Activated naive CD4-positive, alpha-beta T cell treated with anti-CD3 and anti-CD28 coated beads, Interleukin-2, amount 50 U/mL, for 24 hours (primary cell): Measurements from ENCODE around the gene CBLC.
"Not testable (repeated sequence)": the region's sequence is repeated elsewhere in the genome, so short reads cannot be mapped to it uniquely, and the experiment has no call there.

Experiments used
- H3K27ac Mint-ChIP-seq: one replicate; pipeline ENCODE4 v1.8.0; 2021; ENCODE audit warnings: mild to moderate bottlenecking, mixed read lengths
- H3K27me3 Mint-ChIP-seq: one replicate; pipeline ENCODE4 v1.8.0; 2021; ENCODE audit warnings: mixed read lengths
- H3K36me3 Mint-ChIP-seq: one replicate; pipeline ENCODE4 v1.8.0; 2021; ENCODE audit warnings: mixed read lengths
- H3K4me1 Mint-ChIP-seq: one replicate; pipeline ENCODE4 v1.8.0; 2021; ENCODE audit warnings: mixed read lengths
- H3K4me3 Mint-ChIP-seq: one replicate; pipeline ENCODE4 v1.8.0; 2021; ENCODE audit warnings: mild to moderate bottlenecking, mixed read lengths
- H3K9me3 Mint-ChIP-seq: one replicate; pipeline ENCODE4 v1.8.0; 2021; ENCODE audit warnings: mixed read lengths

The CBLC gene

GRCh38 chr19:44772144-44772543 lies 5.5 kb upstream of the CBLC start:
- peaks cover 29% of the 10 kb centered on the region for H3K4me1 Mint-ChIP-seq
- not testable (repeated sequence) for H3K9me3 Mint-ChIP-seq, H3K27me3 Mint-ChIP-seq, H3K36me3 Mint-ChIP-seq, H3K4me3 Mint-ChIP-seq, H3K27ac Mint-ChIP-seq

- H3K27me3 Mint-ChIP-seq, result no peaks in the 10 kb centered on the region
- no peak overlapping the region for H3K4me3 Mint-ChIP-seq
- H3K27ac Mint-ChIP-seq, result no peak overlapping the region
- no peaks in the 10 kb centered on the region for H3K9me3 Mint-ChIP-seq
- no peaks in the 10 kb centered on the region for H3K36me3 Mint-ChIP-seq
- H3K4me1 Mint-ChIP-seq, result peaks cover 21% of the 10 kb centered on the region
Measured at GRCh38 chr19:44772959-44773358, 4.7 kb upstream of the CBLC start.

- Mint-ChIP-seq H3K4me3 (no peak overlapping the region), H3K27me3 (no peaks in the 10 kb centered on the region), H3K36me3 (no peaks in the 10 kb centered on the region), H3K4me1 (peaks cover 3% of the 10 kb centered on the region), H3K27ac (no peak overlapping the region), H3K9me3 (no peaks in the 10 kb centered on the region)
Measured at GRCh38 chr19:44775676-44776240, 1.9 kb upstream of the CBLC start.

- Mint-ChIP-seq H3K9me3 (no peaks in the 10 kb centered on the region), H3K36me3 (no peaks in the 10 kb centered on the region), H3K27me3 (no peaks in the 10 kb centered on the region), H3K27ac (no peak overlapping the region), H3K4me1 (no peaks in the 10 kb centered on the region), H3K4me3 (no peak overlapping the region)
Measured at GRCh38 chr19:44776402-44777096, 1.1 kb upstream of the CBLC start.

GRCh38 chr19:44779150-44779549 lies 1.5 kb downstream of the CBLC start:
- Mint-ChIP-seq H3K27me3 (no peaks in the 10 kb centered on the region), H3K4me1 (peaks cover under 1% of the 10 kb centered on the region), H3K27ac (no peak overlapping the region), H3K9me3 (no peaks in the 10 kb centered on the region), H3K4me3 (no peak overlapping the region), H3K36me3 (no peaks in the 10 kb centered on the region)

GRCh38 chr19:44781694-44782093 lies 4.0 kb downstream of the CBLC start:
- not testable (repeated sequence) for H3K4me3 Mint-ChIP-seq, H3K27ac Mint-ChIP-seq, H3K9me3 Mint-ChIP-seq, H3K4me1 Mint-ChIP-seq, H3K27me3 Mint-ChIP-seq, H3K36me3 Mint-ChIP-seq

GRCh38 chr19:44782729-44783128 lies 5.0 kb downstream of the CBLC start:
- H3K4me1 Mint-ChIP-seq, result peaks cover 6% of the 10 kb centered on the region
- H3K9me3 Mint-ChIP-seq, result no peaks in the 10 kb centered on the region
- no peak overlapping the region for H3K4me3 Mint-ChIP-seq
- H3K27ac Mint-ChIP-seq, result no peak overlapping the region
- peaks cover 3% of the 10 kb centered on the region for H3K27me3 Mint-ChIP-seq
- no peaks in the 10 kb centered on the region for H3K36me3 Mint-ChIP-seq

GRCh38 chr19:44783545-44783944 lies 5.9 kb downstream of the CBLC start:
- H3K4me1 Mint-ChIP-seq, result peaks cover 6% of the 10 kb centered on the region
- peaks cover 3% of the 10 kb centered on the region for H3K27me3 Mint-ChIP-seq
- H3K9me3 Mint-ChIP-seq, result no peaks in the 10 kb centered on the region
- no peaks in the 10 kb centered on the region for H3K36me3 Mint-ChIP-seq
- no peak overlapping the region for H3K4me3 Mint-ChIP-seq
- no peak overlapping the region for H3K27ac Mint-ChIP-seq

GRCh38 chr19:44785271-44785670 lies 7.6 kb downstream of the CBLC start:
- Mint-ChIP-seq H3K4me3 (no peak overlapping the region), H3K9me3 (no peaks in the 10 kb centered on the region), H3K36me3 (no peaks in the 10 kb centered on the region), H3K27ac (no peak overlapping the region), H3K27me3 (peaks cover 3% of the 10 kb centered on the region), H3K4me1 (peaks cover 6% of the 10 kb centered on the region)

GRCh38 chr19:44785993-44786392 lies 8.3 kb downstream of the CBLC start:
- Mint-ChIP-seq H3K4me3 (no peak overlapping the region), H3K9me3 (no peaks in the 10 kb centered on the region), H3K4me1 (peaks cover 6% of the 10 kb centered on the region), H3K27ac (no peak overlapping the region), H3K36me3 (no peaks in the 10 kb centered on the region), H3K27me3 (peaks cover 3% of the 10 kb centered on the region)

- Mint-ChIP-seq H3K9me3 (no peaks in the 10 kb centered on the region), H3K4me1 (peaks cover 6% of the 10 kb centered on the region), H3K27ac (no peak overlapping the region), H3K4me3 (no peak overlapping the region), H3K36me3 (no peaks in the 10 kb centered on the region), H3K27me3 (peaks cover 3% of the 10 kb centered on the region)
Measured at GRCh38 chr19:44788971-44789370, 11.3 kb downstream of the CBLC start.

- Mint-ChIP-seq H3K36me3 (no peaks in the 10 kb centered on the region), H3K4me1 (no peaks in the 10 kb centered on the region), H3K4me3 (no peak overlapping the region), H3K27ac (no peak overlapping the region), H3K27me3 (no peaks in the 10 kb centered on the region), H3K9me3 (no peaks in the 10 kb centered on the region)
Measured at GRCh38 chr19:44789943-44790483, 12.3 kb downstream of the CBLC start.

GRCh38 chr19:44792281-44792680 lies 14.6 kb downstream of the CBLC start:
- H3K27me3 Mint-ChIP-seq, result no peaks in the 10 kb centered on the region
- H3K27ac Mint-ChIP-seq, result no peak overlapping the region
- H3K4me3 Mint-ChIP-seq, result no peak overlapping the region
- no peaks in the 10 kb centered on the region for H3K9me3 Mint-ChIP-seq
- no peaks in the 10 kb centered on the region for H3K36me3 Mint-ChIP-seq
- peaks cover 19% of the 10 kb centered on the region for H3K4me1 Mint-ChIP-seq

- H3K4me3 Mint-ChIP-seq, result no peak overlapping the region
- H3K36me3 Mint-ChIP-seq, result no peaks in the 10 kb centered on the region
- H3K27me3 Mint-ChIP-seq, result no peaks in the 10 kb centered on the region
- H3K9me3 Mint-ChIP-seq, result no peaks in the 10 kb centered on the region
- H3K27ac Mint-ChIP-seq, result no peak overlapping the region
- peaks cover 23% of the 10 kb centered on the region for H3K4me1 Mint-ChIP-seq
Measured at GRCh38 chr19:44794610-44795009, 16.9 kb downstream of the CBLC start.

- Mint-ChIP-seq H3K27me3 (no peaks in the 10 kb centered on the region), H3K4me1 (peaks cover 25% of the 10 kb centered on the region), H3K9me3 (no peaks in the 10 kb centered on the region), H3K27ac (no peak overlapping the region), H3K36me3 (no peaks in the 10 kb centered on the region), H3K4me3 (no peak overlapping the region)
Measured at GRCh38 chr19:44795398-44795987, 17.8 kb downstream of the CBLC start.

GRCh38 chr19:44796701-44797115 lies 19.0 kb downstream of the CBLC start:
- H3K27me3 Mint-ChIP-seq, result no peaks in the 10 kb centered on the region
- peaks cover 25% of the 10 kb centered on the region for H3K4me1 Mint-ChIP-seq
- peak overlapping the region; percentile 20 for H3K4me3 Mint-ChIP-seq
- H3K9me3 Mint-ChIP-seq, result no peaks in the 10 kb centered on the region
- peak overlapping the region; percentile 80 for H3K27ac Mint-ChIP-seq
- no peaks in the 10 kb centered on the region for H3K36me3 Mint-ChIP-seq
